ENCODE data around the gene PRPH. TPM values are rescaled to one million over a fixed set of nuclear protein-coding genes. Genes with fewer than 3 reads are reported as not detected.
A peak's percentile ranks its signal among the peaks of the same experiment; 100 is the strongest.

Gene PRPH
- total and polyA plus RNA-seq, 2 donors (not counting 1 experiment from before 2014, with no cell fraction given), result not detected

GRCh38 chr12:49347311-49348193 lies 52.6 kb downstream of the PRPH start:
- Histone ChIP-seq H4K20me1 (ENCODE audit: control insufficient read depth, insufficient read depth, low read length, poor library complexity, severe bottlenecking) (peaks cover 24% of the 10 kb centered on the region), H2AFZ (ENCODE audit: insufficient read depth, low read depth, low read length, poor library complexity, severe bottlenecking) (peak overlapping the region; percentile 53), H3K9me3 (ENCODE audit: control extremely low read depth in 1 of 3, control insufficient read depth in 2 of 3, insufficient read depth in 1 of 3, low read length in 2 of 3) (peaks cover 0 to 31% (median 0%) of the 10 kb centered on the region in 3 donors), H3K36me3 (replicated peaks in 1 of 2; ENCODE audit: control extremely low read depth in 1 of 2, control insufficient read depth in 1 of 2, extremely low read depth in 1 of 2, insufficient read depth in 2 of 2, low read length in 1 of 2) (no peaks in the 10 kb centered on the region), H3K4me1 (ENCODE audit: control insufficient read depth in 2 of 2, insufficient read depth in 2 of 2, low read length in 2 of 2) (peaks cover 57 to 61% of the 10 kb centered on the region in 2 donors), H3K27me3 (replicated peaks in 1 of 4; ENCODE audit: control extremely low read depth in 1 of 4, control insufficient read depth in 3 of 4, insufficient read depth in 4 of 4, low read length in 3 of 4) (peaks cover 0 to 83% (median 60%) of the 10 kb centered on the region in 4 experiments), H3K4me3 (ENCODE audit: control extremely low read depth in 1 of 5, extremely low read depth in 1 of 5, insufficient read depth in 1 of 5, low read depth in 2 of 5, low read length in 4 of 5) (peak overlapping the region; percentile 11 to 61 (median 39)), H3K79me2 (ENCODE audit: control insufficient read depth, insufficient read depth, low read length) (no peaks in the 10 kb centered on the region), H3K4me2 (replicated peaks; ENCODE audit: low read depth, low read length, poor library complexity, severe bottlenecking) (peak overlapping the region; percentile 80), H3K9ac (ENCODE audit: low read length) (peak overlapping the region; percentile 39), H3K27ac (ENCODE audit: low read length in 2 of 2) (no peak overlapping the region)
- POLR2A ChIA-PET, result interaction anchor here (0.6 to 2.0 kb wide), 4 partner anchors 25 to 275 kb away, joined by 3 to 9 read pairs (median 4); partner anchors contain the start of gene TROAP
- intact Hi-C loops (cut with micrococcal nuclease), result loop anchor here (1.0 to 10.0 kb wide), 5 partner anchors 10 to 497 kb away; partner anchors contain the start of genes BCDIN3D, C1QL4 and DHH
- H3K27me3 Mint-ChIP-seq, result peaks cover 53% of the 10 kb centered on the region
- peaks cover 52% of the 10 kb centered on the region for H3K4me1 Mint-ChIP-seq
- WGBS (ENCODE audit: insufficient coverage), result 15% methylated on average over 32 of the region's 37 CpGs
- H3K9me3 Mint-ChIP-seq (ENCODE audit: insufficient read depth), result no peaks in the 10 kb centered on the region
- H3K4me3 Mint-ChIP-seq, result peak overlapping the region; percentile 90
- H3K27ac Mint-ChIP-seq, result no peak overlapping the region
- TF ChIP-seq EZH2 (IDR thresholded peaks at IDR 0.05; ENCODE audit: borderline replicate concordance, insufficient read depth, low read depth, low read length, poor library complexity, severe bottlenecking), result no peak
- TF ChIP-seq CTCF (IDR thresholded peaks at IDR 0.05), result peak; percentile 99
- CTCF ChIA-PET, result interaction anchor here (0.6 to 22.4 kb wide), 26 partner anchors 11 to 390 kb away, joined by 3 to 729 read pairs (median 4); partner anchors contain the start of genes ARF3, C1QL4, KCNH3 and PRPH
- peak; percentile 69 for ATAC-seq (ENCODE audit: low read depth)
- DNase-seq, result peak; percentile 83

Other genes with a start within 250 kb of the PRPH start
- 179 and 199 TPM in 2 replicates for gene KMT2D, start 234.4 kb upstream of the PRPH start, total RNA-seq
- gene KMT2D, start 234.4 kb upstream of the PRPH start, polyA plus RNA-seq, result 64.0 and 72.2 TPM in 2 replicates
- gene RHEBL1, start 225.2 kb upstream of the PRPH start, total RNA-seq, result 3.0 TPM in 2 replicates
- gene RHEBL1, start 225.2 kb upstream of the PRPH start, polyA plus RNA-seq, result 5.8 and 6.1 TPM in 2 replicates
- 0.36 and 0.81 TPM in 2 replicates for gene DHH, start 200.3 kb upstream of the PRPH start, total RNA-seq
- 0.07 TPM in 1 of 2 replicates, not detected in the other for gene DHH, start 200.3 kb upstream of the PRPH start, polyA plus RNA-seq
- gene LMBR1L, start 184.3 kb upstream of the PRPH start, total RNA-seq, result 182 and 187 TPM in 2 replicates
- 133 and 136 TPM in 2 replicates for gene LMBR1L, start 184.3 kb upstream of the PRPH start, polyA plus RNA-seq
- gene TUBA1B, start 163.8 kb upstream of the PRPH start, total RNA-seq, result 323 and 327 TPM in 2 replicates
- 370 and 615 TPM in 2 replicates for gene TUBA1B, start 163.8 kb upstream of the PRPH start, polyA plus RNA-seq
- gene TUBA1A, start 106.1 kb upstream of the PRPH start, total RNA-seq, result 137 and 142 TPM in 2 replicates
- gene TUBA1A, start 106.1 kb upstream of the PRPH start, polyA plus RNA-seq, result 594 and 880 TPM in 2 replicates
- gene TUBA1C, start 30.1 kb upstream of the PRPH start, total RNA-seq, result 34.9 and 35.2 TPM in 2 replicates
- 89.3 and 121 TPM in 2 replicates for gene TUBA1C, start 30.1 kb upstream of the PRPH start, polyA plus RNA-seq
- 1.0 and 1.7 TPM in 2 replicates for gene TROAP, start 28.1 kb downstream of the PRPH start, total RNA-seq
- 0.62 and 0.88 TPM in 2 replicates for gene TROAP, start 28.1 kb downstream of the PRPH start, polyA plus RNA-seq
- gene C1QL4, start 42.0 kb downstream of the PRPH start, total RNA-seq, result not detected in 2 replicates
- not detected in 2 replicates for gene C1QL4, start 42.0 kb downstream of the PRPH start, polyA plus RNA-seq
- gene DNAJC22, start 51.7 kb downstream of the PRPH start, total RNA-seq, result not detected in 2 replicates
- not detected in 2 replicates for gene DNAJC22, start 51.7 kb downstream of the PRPH start, polyA plus RNA-seq
- gene SPATS2, start 72.3 kb downstream of the PRPH start, total RNA-seq, result 16.0 and 21.5 TPM in 2 replicates
- 11.3 and 16.1 TPM in 2 replicates for gene SPATS2, start 72.3 kb downstream of the PRPH start, polyA plus RNA-seq
- 0.19 and 0.54 TPM in 2 replicates for gene KCNH3, start 243.9 kb downstream of the PRPH start, total RNA-seq
- gene KCNH3, start 243.9 kb downstream of the PRPH start, polyA plus RNA-seq, result 0.49 and 1.2 TPM in 2 replicates